ENCODE data around the gene GSX2.

The GSX2 gene

GRCh38 chr4:54073271-54073880 is 26.6 kb upstream of the GSX2 start:
- no peak for DNase-seq
- intact Hi-C loops (cut with DNase I): no loop called here

- intact Hi-C loops (cut with DNase I): no loop called here
- DNase-seq: no peak
Measured at GRCh38 chr4:54074381-54074780, 25.6 kb upstream of the GSX2 start.

GRCh38 chr4:54076673-54077072 is 23.3 kb upstream of the GSX2 start:
- no peak for DNase-seq
- intact Hi-C loops (cut with DNase I): no loop called here

GRCh38 chr4:54077812-54078211 is 22.2 kb upstream of the GSX2 start:
- intact Hi-C loops (cut with DNase I): no loop called here
- no peak for DNase-seq

GRCh38 chr4:54082168-54082567 is 17.8 kb upstream of the GSX2 start:
- intact Hi-C loops (cut with DNase I): no loop called here
- no peak for DNase-seq

GRCh38 chr4:54085284-54085683 is 14.7 kb upstream of the GSX2 start:
- peak; percentile 36 to 94 (median 80) for DNase-seq

GRCh38 chr4:54089875-54090274 is 10.1 kb upstream of the GSX2 start:
- intact Hi-C loops (cut with DNase I): no loop called here
- no peak for DNase-seq

More at GRCh38 chr4:54085284-54085683, 14.7 kb upstream of the GSX2 start:
- intact Hi-C loops (cut with DNase I): no loop called here

GRCh38 chr4:54090404-54090803 is 9.6 kb upstream of the GSX2 start:
- intact Hi-C loops (cut with DNase I): no loop called here
- no peak for DNase-seq

- intact Hi-C loops (cut with DNase I): no loop called here
- peak in 13 of 42 donors; percentile 7 to 53 (median 36) for DNase-seq
Measured at GRCh38 chr4:54090804-54091623, 8.9 kb upstream of the GSX2 start.

GRCh38 chr4:54091637-54092404 is 8.1 kb upstream of the GSX2 start:
- intact Hi-C loops (cut with DNase I): no loop called here

GRCh38 chr4:54092405-54093323 is 7.3 kb upstream of the GSX2 start:
- intact Hi-C loops (cut with DNase I): no loop called here
- DNase-seq: no peak

More at GRCh38 chr4:54091637-54092404, 8.1 kb upstream of the GSX2 start:
- DNase-seq: peak; percentile 68 to 95 (median 87)

- no peak for DNase-seq
- intact Hi-C loops (cut with DNase I): no loop called here
Measured at GRCh38 chr4:54093324-54094240, 6.4 kb upstream of the GSX2 start.

GRCh38 chr4:54094451-54094850 is 5.5 kb upstream of the GSX2 start:
- intact Hi-C loops (cut with DNase I): no loop called here
- DNase-seq: no peak

- intact Hi-C loops (cut with DNase I): no loop called here
- no peak for DNase-seq
Measured at GRCh38 chr4:54095110-54095825, 4.7 kb upstream of the GSX2 start.

- intact Hi-C loops (cut with DNase I): no loop called here
- DNase-seq: no peak
Measured at GRCh38 chr4:54096295-54096962, 3.5 kb upstream of the GSX2 start.

- DNase-seq: no peak
- intact Hi-C loops (cut with DNase I): no loop called here
Measured at GRCh38 chr4:54097152-54097551, 2.8 kb upstream of the GSX2 start.

- no peak for DNase-seq
- intact Hi-C loops (cut with DNase I): no loop called here
Measured at GRCh38 chr4:54098375-54098774, 1.6 kb upstream of the GSX2 start.

All from head of caudate nucleus (tissue), 42 donors.